Activated naive CD8-positive, alpha-beta T cell treated with anti-CD3 and anti-CD28 coated beads, Interleukin-2, amount 50 U/mL, for 24 hours (primary cell): Measurements from ENCODE around the gene NNMT.

ENCODE experiments used
- ATAC-seq: fragments of 150-1000 bp; cut with Tn5 transposase; one replicate; pipeline ENCODE4 v1.10.0; 2021
- DNase-seq: peaks from one replicate; pipeline ENCODE4 v3.0.0; 2021
- H3K27ac Mint-ChIP-seq: one replicate; pipeline ENCODE4 v1.8.0; 2021; ENCODE audit warnings: mild to moderate bottlenecking, mixed read lengths
- H3K27me3 Mint-ChIP-seq: one replicate; pipeline ENCODE4 v1.8.0; 2021; ENCODE audit warnings: mixed read lengths
- H3K36me3 Mint-ChIP-seq: one replicate; pipeline ENCODE4 v1.8.0; 2021; ENCODE audit warnings: low read depth, mixed read lengths
- H3K4me1 Mint-ChIP-seq: one replicate; pipeline ENCODE4 v1.8.0; 2021; ENCODE audit warnings: mixed read lengths
- H3K4me3 Mint-ChIP-seq: one replicate; pipeline ENCODE4 v1.8.0; 2021; ENCODE audit warnings: mild to moderate bottlenecking, moderate library complexity, mixed read lengths
- H3K9me3 Mint-ChIP-seq: one replicate; pipeline ENCODE4 v1.8.0; 2021; ENCODE audit warnings: mixed read lengths

NNMT gene

GRCh38 chr11:114273890-114274635 is 22.1 kb upstream of the NNMT start:
- Mint-ChIP-seq H3K9me3 (no peaks in the 10 kb centered on the region), H3K4me3 (no peak overlapping the region), H3K36me3 (no peaks in the 10 kb centered on the region), H3K4me1 (no peaks in the 10 kb centered on the region), H3K27ac (no peak overlapping the region), H3K27me3 (peaks cover 25% of the 10 kb centered on the region)
- ATAC-seq (no peak), DNase-seq (no peak)

DNA sequence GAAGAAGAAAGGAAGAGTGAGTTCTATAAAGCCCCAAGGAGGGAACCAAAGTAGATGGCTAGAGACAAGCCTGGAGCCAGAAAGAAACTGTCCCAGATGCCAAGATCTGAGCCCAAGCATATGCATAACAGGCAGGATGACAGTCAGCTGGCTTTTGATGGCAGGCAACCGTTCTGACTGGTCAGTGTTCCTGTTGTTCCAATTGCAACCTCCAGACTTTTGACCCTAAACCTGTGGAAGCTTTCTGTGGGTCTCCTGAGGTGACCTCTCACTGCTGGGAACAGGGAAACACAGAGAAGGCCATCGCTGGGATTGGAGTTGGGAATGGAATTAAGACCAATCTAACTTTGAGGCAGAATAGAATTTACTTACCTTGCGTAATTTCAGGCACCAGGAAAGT is 21.6 kb upstream of the NNMT start:
- no peaks in the 10 kb centered on the region for H3K4me1 Mint-ChIP-seq
- H3K9me3 Mint-ChIP-seq = no peaks in the 10 kb centered on the region

GRCh38 chr11:114275280-114275679 is 20.9 kb upstream of the NNMT start:
- no peak for ATAC-seq
- H3K27me3 Mint-ChIP-seq = peaks cover 34% of the 10 kb centered on the region

More for the DNA sequence above, 21.6 kb upstream of the NNMT start:
- ATAC-seq (no peak), DNase-seq (no peak)
- Mint-ChIP-seq H3K27me3 (peaks cover 31% of the 10 kb centered on the region), H3K36me3 (no peaks in the 10 kb centered on the region), H3K27ac (no peak overlapping the region), H3K4me3 (no peak overlapping the region)

GRCh38 chr11:114276077-114276476 is 20.1 kb upstream of the NNMT start:
- H3K9me3 Mint-ChIP-seq = no peaks in the 10 kb centered on the region
- no peak for ATAC-seq
- H3K27ac Mint-ChIP-seq = no peak overlapping the region
- H3K4me1 Mint-ChIP-seq = no peaks in the 10 kb centered on the region
- H3K27me3 Mint-ChIP-seq = peaks cover 32% of the 10 kb centered on the region
- no peak for DNase-seq
- no peaks in the 10 kb centered on the region for H3K36me3 Mint-ChIP-seq
- H3K4me3 Mint-ChIP-seq = no peak overlapping the region

More at GRCh38 chr11:114275280-114275679, 20.9 kb upstream of the NNMT start:
- H3K27ac Mint-ChIP-seq = no peak overlapping the region
- H3K4me3 Mint-ChIP-seq = no peak overlapping the region
- no peak for DNase-seq
- H3K4me1 Mint-ChIP-seq = no peaks in the 10 kb centered on the region
- no peaks in the 10 kb centered on the region for H3K36me3 Mint-ChIP-seq
- H3K9me3 Mint-ChIP-seq = no peaks in the 10 kb centered on the region

GRCh38 chr11:114277637-114278341 is 18.4 kb upstream of the NNMT start:
- DNase-seq (no peak), ATAC-seq (no peak)
- Mint-ChIP-seq H3K27ac (no peak overlapping the region), H3K9me3 (no peaks in the 10 kb centered on the region), H3K36me3 (no peaks in the 10 kb centered on the region), H3K4me3 (no peak overlapping the region), H3K27me3 (peaks cover 25% of the 10 kb centered on the region), H3K4me1 (no peaks in the 10 kb centered on the region)

DNA sequence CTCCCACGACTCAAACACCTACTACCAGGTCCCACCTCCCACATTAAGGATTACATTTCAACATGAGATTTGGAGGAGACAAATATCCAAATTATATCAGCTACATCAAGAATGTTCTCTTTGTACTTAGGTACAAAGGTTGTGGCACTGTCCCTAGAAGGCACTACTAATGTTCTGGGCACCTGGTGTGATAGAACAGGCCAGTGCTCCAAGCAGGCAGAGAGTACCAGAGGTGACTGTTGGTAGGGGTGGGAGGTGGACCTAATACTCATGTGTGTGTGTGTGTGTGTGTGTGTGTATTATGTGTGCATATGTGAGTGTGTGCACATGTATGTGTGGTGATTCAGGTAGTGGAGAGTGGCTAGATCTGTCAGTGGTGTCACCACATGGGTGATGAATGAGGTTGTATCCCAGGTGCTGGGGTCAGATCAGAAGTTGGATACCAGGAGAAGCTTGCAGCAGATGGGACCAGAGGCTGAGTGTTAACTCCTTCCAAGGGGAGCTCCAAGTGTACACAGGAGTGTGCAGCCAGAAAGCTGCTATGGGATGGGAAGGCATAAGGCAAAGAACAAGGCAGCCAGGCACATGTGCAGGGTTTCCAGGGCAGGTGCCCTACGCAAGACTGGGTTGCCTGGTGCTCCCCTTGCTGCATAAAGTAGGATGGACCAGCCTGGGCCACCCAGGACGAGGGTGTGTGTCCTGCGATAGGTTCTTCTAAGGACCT is 17.7 kb upstream of the NNMT start:
- Mint-ChIP-seq H3K27me3 (peaks cover 25% of the 10 kb centered on the region), H3K4me3 (no peak overlapping the region)

DNA sequence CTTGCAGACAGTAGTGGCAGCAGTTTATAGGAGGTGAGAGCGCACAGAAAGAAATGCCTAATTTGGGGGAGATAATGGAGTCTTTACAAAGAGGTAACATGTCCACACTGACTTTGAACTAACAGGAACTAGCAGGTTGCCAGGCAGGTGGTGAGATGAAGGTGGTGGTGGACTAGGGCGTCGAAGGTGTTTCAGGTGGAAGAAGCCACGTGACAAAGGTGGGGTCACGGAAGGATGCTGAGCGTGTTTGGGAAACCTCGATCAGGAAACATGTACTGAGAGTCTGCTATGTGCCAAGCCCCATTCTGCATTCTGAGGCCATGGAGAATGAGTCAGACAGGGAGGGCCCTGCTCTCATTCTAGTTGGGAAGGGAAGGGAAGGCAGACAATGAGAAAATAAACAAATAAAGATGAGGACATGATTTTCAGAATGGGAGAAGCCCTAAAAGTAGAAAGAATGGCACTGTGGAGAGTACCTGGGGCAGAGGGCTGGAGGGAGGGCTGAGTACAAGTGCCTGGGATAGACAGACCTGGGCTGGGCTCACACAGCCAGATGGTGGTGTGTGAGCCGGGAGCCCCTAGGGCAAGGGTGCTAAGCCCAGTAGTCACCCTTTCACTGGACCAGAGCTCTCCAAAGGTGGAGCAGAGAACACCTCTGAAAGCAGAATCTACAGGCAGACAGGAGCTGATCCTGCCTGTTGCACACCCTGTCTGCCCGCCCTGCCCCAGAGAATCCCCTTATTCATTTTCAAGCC is 16.2 kb upstream of the NNMT start:
- H3K4me1 Mint-ChIP-seq = no peaks in the 10 kb centered on the region
- peaks cover 18% of the 10 kb centered on the region for H3K27me3 Mint-ChIP-seq
- no peak for ATAC-seq
- H3K9me3 Mint-ChIP-seq = no peaks in the 10 kb centered on the region
- H3K4me3 Mint-ChIP-seq = no peak overlapping the region
- no peak overlapping the region for H3K27ac Mint-ChIP-seq
- DNase-seq = no peak
- no peaks in the 10 kb centered on the region for H3K36me3 Mint-ChIP-seq

More for the DNA sequence above, 17.7 kb upstream of the NNMT start:
- ATAC-seq (no peak), DNase-seq (no peak)
- Mint-ChIP-seq H3K27ac (no peak overlapping the region), H3K36me3 (no peaks in the 10 kb centered on the region), H3K4me1 (no peaks in the 10 kb centered on the region), H3K9me3 (no peaks in the 10 kb centered on the region)

- no peaks in the 10 kb centered on the region for H3K36me3 Mint-ChIP-seq
- H3K27me3 Mint-ChIP-seq = peaks cover 14% of the 10 kb centered on the region
- H3K27ac Mint-ChIP-seq = no peak overlapping the region
- DNase-seq = peak; percentile 15
- no peaks in the 10 kb centered on the region for H3K9me3 Mint-ChIP-seq
- H3K4me1 Mint-ChIP-seq = no peaks in the 10 kb centered on the region
- no peak for ATAC-seq
- H3K4me3 Mint-ChIP-seq = no peak overlapping the region
These were observed 15.5 kb upstream of the NNMT start for GRCh38 chr11:114280696-114281095.

GRCh38 chr11:114281388-114281956 is 14.7 kb upstream of the NNMT start:
- no peaks in the 10 kb centered on the region for H3K9me3 Mint-ChIP-seq
- no peaks in the 10 kb centered on the region for H3K4me1 Mint-ChIP-seq
- no peaks in the 10 kb centered on the region for H3K36me3 Mint-ChIP-seq
- DNase-seq (no peak), ATAC-seq (no peak)
- no peak overlapping the region for H3K4me3 Mint-ChIP-seq
- no peak overlapping the region for H3K27ac Mint-ChIP-seq
- peaks cover 14% of the 10 kb centered on the region for H3K27me3 Mint-ChIP-seq

GRCh38 chr11:114282488-114282887 is 13.7 kb upstream of the NNMT start:
- DNase-seq (no peak), ATAC-seq (no peak)
- Mint-ChIP-seq H3K27ac (no peak overlapping the region), H3K27me3 (peaks cover 14% of the 10 kb centered on the region), H3K4me1 (no peaks in the 10 kb centered on the region), H3K36me3 (no peaks in the 10 kb centered on the region), H3K9me3 (no peaks in the 10 kb centered on the region), H3K4me3 (no peak overlapping the region)

DNA sequence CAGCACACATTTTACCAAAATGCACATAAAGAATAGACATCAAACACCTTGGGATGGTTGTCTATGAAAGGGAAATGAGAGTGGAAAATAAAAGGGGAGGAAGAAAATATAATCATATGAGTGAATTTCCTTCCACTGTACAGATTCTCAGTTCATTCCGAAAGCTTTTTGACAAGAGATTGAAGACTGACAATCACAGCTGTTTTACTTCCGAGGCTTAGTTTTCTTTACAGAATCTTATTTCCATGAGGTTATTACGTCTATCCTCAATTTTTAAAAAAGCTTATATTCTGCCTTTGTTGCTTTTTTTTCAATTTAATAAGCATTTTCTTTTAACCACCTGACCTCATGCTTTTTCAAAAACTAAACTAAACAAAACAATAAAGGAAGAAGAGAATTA is 12.8 kb upstream of the NNMT start:
- no peak for DNase-seq
- Mint-ChIP-seq H3K27me3 (peaks cover 15% of the 10 kb centered on the region), H3K4me1 (no peaks in the 10 kb centered on the region), H3K4me3 (no peak overlapping the region), H3K27ac (no peak overlapping the region), H3K36me3 (no peaks in the 10 kb centered on the region), H3K9me3 (no peaks in the 10 kb centered on the region)
- no peak for ATAC-seq

- Mint-ChIP-seq H3K9me3 (no peaks in the 10 kb centered on the region), H3K4me1 (no peaks in the 10 kb centered on the region), H3K27ac (no peak overlapping the region), H3K4me3 (no peak overlapping the region), H3K36me3 (no peaks in the 10 kb centered on the region), H3K27me3 (peaks cover 13% of the 10 kb centered on the region)
- ATAC-seq (no peak), DNase-seq (no peak)
These were observed 12.2 kb upstream of the NNMT start for GRCh38 chr11:114284021-114284420.

DNA sequence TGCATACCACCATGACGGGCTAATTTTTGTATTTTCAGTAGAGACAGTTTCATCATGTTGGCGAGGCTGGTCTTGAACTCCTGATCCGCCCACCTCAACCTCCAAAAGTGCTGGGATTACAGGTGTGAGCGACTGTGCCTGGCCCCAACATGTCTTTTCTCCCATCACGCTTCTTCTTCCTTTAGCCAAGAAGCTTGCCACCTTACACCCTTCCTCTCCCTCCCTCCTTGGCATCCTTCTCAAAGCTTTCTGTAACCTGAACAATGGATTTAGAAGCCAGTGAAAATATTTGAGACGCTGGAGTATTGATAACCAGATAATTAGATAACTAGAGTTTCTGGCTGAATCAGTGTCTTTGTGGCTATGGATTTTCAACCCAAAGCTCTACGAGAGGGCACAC is 11.3 kb upstream of the NNMT start:
- no peaks in the 10 kb centered on the region for H3K36me3 Mint-ChIP-seq
- H3K4me3 Mint-ChIP-seq = no peak overlapping the region
- H3K4me1 Mint-ChIP-seq = no peaks in the 10 kb centered on the region
- ATAC-seq = no peak
- no peak for DNase-seq
- H3K27me3 Mint-ChIP-seq = peaks cover 7% of the 10 kb centered on the region
- no peaks in the 10 kb centered on the region for H3K9me3 Mint-ChIP-seq
- H3K27ac Mint-ChIP-seq = no peak overlapping the region

DNA sequence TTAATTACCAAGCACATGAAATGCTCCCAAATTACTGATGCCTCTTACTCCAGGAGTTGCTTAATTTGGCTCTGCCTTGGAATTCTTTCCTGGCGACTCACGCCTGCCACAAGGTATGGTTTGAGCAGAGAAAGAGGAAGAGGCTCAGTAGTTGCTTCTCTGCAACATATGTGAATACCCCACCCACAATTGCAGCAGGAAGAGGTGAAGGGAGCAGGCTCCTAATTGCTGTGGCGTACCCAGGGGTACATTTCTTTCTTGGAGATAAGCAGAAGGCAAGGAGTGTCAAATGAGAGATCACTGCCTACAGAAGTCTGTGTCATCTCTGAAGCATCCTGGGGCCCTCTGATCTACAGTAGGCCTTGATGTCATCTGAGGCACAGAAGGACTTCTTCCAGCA is 10.6 kb upstream of the NNMT start:
- no peaks in the 10 kb centered on the region for H3K4me1 Mint-ChIP-seq
- no peak for DNase-seq
- no peaks in the 10 kb centered on the region for H3K9me3 Mint-ChIP-seq
- H3K36me3 Mint-ChIP-seq = no peaks in the 10 kb centered on the region
- H3K27me3 Mint-ChIP-seq = peaks cover 6% of the 10 kb centered on the region
- ATAC-seq = no peak
- H3K4me3 Mint-ChIP-seq = no peak overlapping the region
- no peak overlapping the region for H3K27ac Mint-ChIP-seq
